ENCODE measurements around the gene ARPC1A.

GRCh38 chr7:99289185-99289584 is 36.5 kb upstream of the ARPC1A start:
- TF ChIP-seq, protein P1, sequence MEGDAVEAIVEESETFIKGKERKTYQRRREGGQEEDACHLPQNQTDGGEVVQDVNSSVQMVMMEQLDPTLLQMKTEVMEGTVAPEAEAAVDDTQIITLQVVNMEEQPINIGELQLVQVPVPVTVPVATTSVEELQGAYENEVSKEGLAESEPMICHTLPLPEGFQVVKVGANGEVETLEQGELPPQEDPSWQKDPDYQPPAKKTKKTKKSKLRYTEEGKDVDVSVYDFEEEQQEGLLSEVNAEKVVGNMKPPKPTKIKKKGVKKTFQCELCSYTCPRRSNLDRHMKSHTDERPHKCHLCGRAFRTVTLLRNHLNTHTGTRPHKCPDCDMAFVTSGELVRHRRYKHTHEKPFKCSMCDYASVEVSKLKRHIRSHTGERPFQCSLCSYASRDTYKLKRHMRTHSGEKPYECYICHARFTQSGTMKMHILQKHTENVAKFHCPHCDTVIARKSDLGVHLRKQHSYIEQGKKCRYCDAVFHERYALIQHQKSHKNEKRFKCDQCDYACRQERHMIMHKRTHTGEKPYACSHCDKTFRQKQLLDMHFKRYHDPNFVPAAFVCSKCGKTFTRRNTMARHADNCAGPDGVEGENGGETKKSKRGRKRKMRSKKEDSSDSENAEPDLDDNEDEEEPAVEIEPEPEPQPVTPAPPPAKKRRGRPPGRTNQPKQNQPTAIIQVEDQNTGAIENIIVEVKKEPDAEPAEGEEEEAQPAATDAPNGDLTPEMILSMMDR (conservative IDR thresholded peaks at IDR 0.05): no peak
- no peak for TF ChIP-seq ZFX (IDR thresholded peaks at IDR 0.05)
